ENCODE results near the gene GNAS-AS1. TPM values are rescaled to one million over a fixed set of nuclear protein-coding genes. Genes with fewer than 3 reads are reported as not detected.

The GNAS-AS1 gene
- total and polyA plus RNA-seq, 4 donors, result 1.0 to 1.7 (median 1.2) TPM; not detected in 1

- DNase-seq (no peak), ATAC-seq (ENCODE audit: low FRiP score) (no peak)
- H3K27me3 ChIP-seq (ENCODE audit: control insufficient read depth in 1 of 2, insufficient read depth in 2 of 2, low read length in 1 of 2), result peaks cover 0 to 1% of the 10 kb centered on the region in 2 donors
- no peaks in the 10 kb centered on the region for H3K4me1 ChIP-seq (ENCODE audit: control insufficient read depth in 1 of 2, insufficient read depth in 2 of 2, low read length in 2 of 2)
- H3K9me3 ChIP-seq (ENCODE audit: control insufficient read depth, low read length), result no peaks in the 10 kb centered on the region
- 53 to 54% methylated on average over 33 to 35 of the region's 35 CpGs for WGBS, 2 donors
- H3K4me3 ChIP-seq (ENCODE audit: low read length in 2 of 2), result peak overlapping the region; percentile 85 to 95
- peak overlapping the region in 1 of 2 donors; percentile 52 for H3K27ac ChIP-seq (ENCODE audit: low read depth in 1 of 2, low read length in 2 of 2)
- no peaks in the 10 kb centered on the region for H3K36me3 ChIP-seq (ENCODE audit: control insufficient read depth in 1 of 2, insufficient read depth in 2 of 2, low read length in 1 of 2)
- intact Hi-C loops (cut with DNase I), result loop anchor here (5.0 to 10.0 kb wide), 2 partner anchors 98 to 265 kb away; no protein-coding TSS in a partner anchor
These were observed 38.6 kb upstream of the GNAS-AS1 start for GRCh38 chr20:58889334-58889760.

- 53 to 57% methylated on average over 68 to 101 of the region's 101 CpGs for WGBS, 2 donors
- DNase-seq, result peak; percentile 89 to 93
- peak; percentile 71 for ATAC-seq (ENCODE audit: low FRiP score)
- Histone ChIP-seq H3K9me3 (ENCODE audit: control insufficient read depth, low read length) (no peaks in the 10 kb centered on the region), H3K27ac (ENCODE audit: low read depth in 1 of 2, low read length in 2 of 2) (peak overlapping the region in 1 of 2 donors; percentile 52), H3K4me3 (ENCODE audit: low read length in 2 of 2) (peak overlapping the region; percentile 37 to 95), H3K36me3 (ENCODE audit: control insufficient read depth in 1 of 2, insufficient read depth in 2 of 2, low read length in 1 of 2) (no peaks in the 10 kb centered on the region), H3K4me1 (ENCODE audit: control insufficient read depth in 1 of 2, insufficient read depth in 2 of 2, low read length in 2 of 2) (no peaks in the 10 kb centered on the region), H3K27me3 (ENCODE audit: control insufficient read depth in 1 of 2, insufficient read depth in 2 of 2, low read length in 1 of 2) (peaks cover 0 to 1% of the 10 kb centered on the region in 2 donors)
- intact Hi-C loops (cut with DNase I), result loop anchor here (5.0 to 10.0 kb wide), 2 partner anchors 99 to 266 kb away; no protein-coding TSS in a partner anchor
These were observed 38.0 kb upstream of the GNAS-AS1 start for GRCh38 chr20:58888521-58889333.

GRCh38 chr20:58888103-58888502, 37.4 kb upstream of the GNAS-AS1 start:
- no peak overlapping the region for H3K27ac ChIP-seq (ENCODE audit: low read depth in 1 of 2, low read length in 2 of 2)
- DNase-seq (no peak), ATAC-seq (ENCODE audit: low FRiP score) (no peak)
- intact Hi-C loops (cut with DNase I), result loop anchor here (5.0 to 10.0 kb wide), 2 partner anchors 99 to 267 kb away; no protein-coding TSS in a partner anchor
- H3K27me3 ChIP-seq (ENCODE audit: control insufficient read depth in 1 of 2, insufficient read depth in 2 of 2, low read length in 1 of 2), result peaks cover 0 to 1% of the 10 kb centered on the region in 2 donors
- H3K9me3 ChIP-seq (ENCODE audit: control insufficient read depth, low read length), result no peaks in the 10 kb centered on the region
- no peaks in the 10 kb centered on the region for H3K4me1 ChIP-seq (ENCODE audit: control insufficient read depth in 1 of 2, insufficient read depth in 2 of 2, low read length in 2 of 2)
- no peaks in the 10 kb centered on the region for H3K36me3 ChIP-seq (ENCODE audit: control insufficient read depth in 1 of 2, insufficient read depth in 2 of 2, low read length in 1 of 2)
- WGBS, 2 donors, result 54 to 59% methylated on average over 12 of the region's 12 CpGs
- H3K4me3 ChIP-seq (ENCODE audit: low read length in 2 of 2), result peak overlapping the region; percentile 5 to 43

- Histone ChIP-seq H3K9me3 (ENCODE audit: control insufficient read depth, low read length) (no peaks in the 10 kb centered on the region), H3K36me3 (ENCODE audit: control insufficient read depth in 1 of 2, insufficient read depth in 2 of 2, low read length in 1 of 2) (no peaks in the 10 kb centered on the region), H3K4me1 (ENCODE audit: control insufficient read depth in 1 of 2, insufficient read depth in 2 of 2, low read length in 2 of 2) (peaks cover 0 to 3% of the 10 kb centered on the region in 2 donors), H3K27ac (ENCODE audit: low read depth in 1 of 2, low read length in 2 of 2) (no peak overlapping the region), H3K27me3 (ENCODE audit: control insufficient read depth in 1 of 2, insufficient read depth in 2 of 2, low read length in 1 of 2) (peaks cover 0 to 1% of the 10 kb centered on the region in 2 donors), H3K4me3 (ENCODE audit: low read length in 2 of 2) (no peak overlapping the region)
- DNase-seq (no peak), ATAC-seq (ENCODE audit: low FRiP score) (no peak)
- intact Hi-C loops (cut with DNase I), result loop anchor here (5.0 to 10.0 kb wide), 2 partner anchors 101 to 268 kb away; no protein-coding TSS in a partner anchor
These were observed 35.8 kb upstream of the GNAS-AS1 start for GRCh38 chr20:58886546-58886945.

- H3K9me3 ChIP-seq (ENCODE audit: control insufficient read depth, low read length), result no peaks in the 10 kb centered on the region
- intact Hi-C loops (cut with DNase I), result loop anchor here (5.0 to 10.0 kb wide), 2 partner anchors 102 to 270 kb away; no protein-coding TSS in a partner anchor
These were observed 34.3 kb upstream of the GNAS-AS1 start for GRCh38 chr20:58884966-58885365.

GRCh38 chr20:58883241-58883691, 32.6 kb upstream of the GNAS-AS1 start:
- Histone ChIP-seq H3K27ac (ENCODE audit: low read depth in 1 of 2, low read length in 2 of 2) (peak overlapping the region; percentile 15 to 70), H3K36me3 (ENCODE audit: control insufficient read depth in 1 of 2, insufficient read depth in 2 of 2, low read length in 1 of 2) (no peaks in the 10 kb centered on the region), H3K27me3 (ENCODE audit: control insufficient read depth in 1 of 2, insufficient read depth in 2 of 2, low read length in 1 of 2) (no peaks in the 10 kb centered on the region), H3K9me3 (ENCODE audit: control insufficient read depth, low read length) (no peaks in the 10 kb centered on the region), H3K4me3 (ENCODE audit: low read length in 2 of 2) (no peak overlapping the region), H3K4me1 (ENCODE audit: control insufficient read depth in 1 of 2, insufficient read depth in 2 of 2, low read length in 2 of 2) (peaks cover 0 to 3% of the 10 kb centered on the region in 2 donors)
- 18 to 23% methylated on average over 9 of the region's 9 CpGs for WGBS, 2 donors
- intact Hi-C loops (cut with DNase I), result loop anchor here in 1 of 2 donors (10.0 kb wide), 1 partner anchor 272 kb away; no protein-coding TSS in a partner anchor
- ATAC-seq (ENCODE audit: low FRiP score) (peak; percentile 48), DNase-seq (no peak)

More at GRCh38 chr20:58884966-58885365, 34.3 kb upstream of the GNAS-AS1 start:
- H3K36me3 ChIP-seq (ENCODE audit: control insufficient read depth in 1 of 2, insufficient read depth in 2 of 2, low read length in 1 of 2), result no peaks in the 10 kb centered on the region
- H3K27me3 ChIP-seq (ENCODE audit: control insufficient read depth in 1 of 2, insufficient read depth in 2 of 2, low read length in 1 of 2), result peaks cover 0 to 1% of the 10 kb centered on the region in 2 donors
- ATAC-seq (ENCODE audit: low FRiP score) (no peak), DNase-seq (no peak)
- no peak overlapping the region for H3K4me3 ChIP-seq (ENCODE audit: low read length in 2 of 2)
- H3K27ac ChIP-seq (ENCODE audit: low read depth in 1 of 2, low read length in 2 of 2), result no peak overlapping the region
- 86 to 95% methylated on average over 3 of the region's 3 CpGs for WGBS, 2 donors
- peaks cover 0 to 3% of the 10 kb centered on the region in 2 donors for H3K4me1 ChIP-seq (ENCODE audit: control insufficient read depth in 1 of 2, insufficient read depth in 2 of 2, low read length in 2 of 2)

GRCh38 chr20:58882704-58883089, 32.0 kb upstream of the GNAS-AS1 start:
- DNase-seq, result no peak
- no peaks in the 10 kb centered on the region for H3K36me3 ChIP-seq (ENCODE audit: control insufficient read depth in 1 of 2, insufficient read depth in 2 of 2, low read length in 1 of 2)
- intact Hi-C loops (cut with DNase I), result loop anchor here in 1 of 2 donors (10.0 kb wide), 1 partner anchor 272 kb away; no protein-coding TSS in a partner anchor
- peaks cover 0 to 3% of the 10 kb centered on the region in 2 donors for H3K4me1 ChIP-seq (ENCODE audit: control insufficient read depth in 1 of 2, insufficient read depth in 2 of 2, low read length in 2 of 2)
- H3K27ac ChIP-seq (ENCODE audit: low read depth in 1 of 2, low read length in 2 of 2), result peak overlapping the region in 1 of 2 donors; percentile 33
- 69 to 72% methylated on average over 5 of the region's 5 CpGs for WGBS, 2 donors
- no peaks in the 10 kb centered on the region for H3K27me3 ChIP-seq (ENCODE audit: control insufficient read depth in 1 of 2, insufficient read depth in 2 of 2, low read length in 1 of 2)
- no peak for ATAC-seq (ENCODE audit: low FRiP score)
- no peak overlapping the region for H3K4me3 ChIP-seq (ENCODE audit: low read length in 2 of 2)
- no peaks in the 10 kb centered on the region for H3K9me3 ChIP-seq (ENCODE audit: control insufficient read depth, low read length)

GRCh38 chr20:58880994-58881752, 30.5 kb upstream of the GNAS-AS1 start:
- Histone ChIP-seq H3K9me3 (ENCODE audit: control insufficient read depth, low read length) (no peaks in the 10 kb centered on the region), H3K27me3 (ENCODE audit: control insufficient read depth in 1 of 2, insufficient read depth in 2 of 2, low read length in 1 of 2) (no peaks in the 10 kb centered on the region), H3K4me1 (ENCODE audit: control insufficient read depth in 1 of 2, insufficient read depth in 2 of 2, low read length in 2 of 2) (peaks cover 0 to 3% of the 10 kb centered on the region in 2 donors), H3K4me3 (ENCODE audit: low read length in 2 of 2) (no peak overlapping the region), H3K27ac (ENCODE audit: low read depth in 1 of 2, low read length in 2 of 2) (no peak overlapping the region), H3K36me3 (ENCODE audit: control insufficient read depth in 1 of 2, insufficient read depth in 2 of 2, low read length in 1 of 2) (no peaks in the 10 kb centered on the region)
- no peak for ATAC-seq (ENCODE audit: low FRiP score)
- no peak for DNase-seq
- intact Hi-C loops (cut with DNase I), result loop anchor here in 1 of 2 donors (10.0 kb wide), 1 partner anchor 274 kb away; no protein-coding TSS in a partner anchor
- 84 to 86% methylated on average over 9 of the region's 9 CpGs for WGBS, 2 donors
